ENCODE results near the gene RPL22L1.

- TF ChIP-seq CTCF (IDR thresholded peaks at IDR 0.05) (no peak), POLR2A (IDR thresholded peaks at IDR 0.05) (no peak)
Measured at GRCh38 chr3:170858599-170858998, 11.4 kb downstream of the RPL22L1 start.
